NCI-H2029 treated with DMSO at 0.1 percent for 48 hours (cell line): ENCODE data around the gene KMT2D.

ENCODE experiments used
- DNase-seq: peaks from one replicate; lab custom pipeline; 2025; lab: John Stamatoyannopoulos, UW

Gene KMT2D

DNA sequence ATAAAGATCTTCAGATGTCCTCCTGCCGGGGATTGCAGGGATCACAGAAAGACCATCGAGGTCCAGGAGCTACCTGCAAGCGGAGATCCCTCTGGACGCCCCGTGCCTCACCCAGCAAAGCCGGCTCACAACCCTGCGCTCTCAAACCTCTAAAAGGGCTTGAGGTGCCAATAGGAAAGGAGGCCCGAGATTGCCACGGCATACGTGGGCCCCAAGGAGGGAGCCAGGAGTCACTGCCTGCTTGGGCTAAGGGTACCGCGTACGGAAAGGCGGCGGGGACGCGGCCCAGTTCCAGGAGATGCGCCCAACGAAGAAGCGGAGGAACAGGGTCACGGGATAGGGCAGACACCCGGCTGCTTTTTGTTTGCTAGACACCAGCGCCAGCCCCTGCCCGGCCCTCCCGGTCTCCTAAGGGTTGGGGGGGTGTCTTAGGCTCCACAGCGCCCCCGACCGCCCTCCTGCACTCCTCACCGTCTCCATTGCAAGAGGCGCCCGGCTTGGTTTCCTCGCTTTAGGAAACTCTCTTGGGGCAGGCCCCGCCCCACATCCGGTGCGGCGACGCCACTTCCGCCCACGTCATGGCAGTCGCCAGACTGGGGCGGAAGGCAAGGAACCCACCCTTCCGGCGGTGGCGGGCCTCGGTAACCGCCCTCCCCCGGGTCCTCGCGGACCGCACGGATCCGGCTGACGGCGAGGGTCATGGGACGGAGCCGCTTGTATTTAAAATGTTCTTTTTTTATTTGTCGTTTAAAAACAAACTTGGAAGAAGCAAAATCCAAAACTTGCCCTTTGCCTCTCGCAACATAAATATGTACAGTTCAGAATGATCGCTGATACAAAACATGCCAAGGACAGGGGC lies 42.1 kb downstream of the KMT2D start, which contains the start of gene PRKAG1:
PRKAG1 (minus strand) TSS at position 516 of the 859 bp plus-strand sequence; CDS start at position 480, 36 bp downstream.
- peak; percentile 59 for DNase-seq

DNA sequence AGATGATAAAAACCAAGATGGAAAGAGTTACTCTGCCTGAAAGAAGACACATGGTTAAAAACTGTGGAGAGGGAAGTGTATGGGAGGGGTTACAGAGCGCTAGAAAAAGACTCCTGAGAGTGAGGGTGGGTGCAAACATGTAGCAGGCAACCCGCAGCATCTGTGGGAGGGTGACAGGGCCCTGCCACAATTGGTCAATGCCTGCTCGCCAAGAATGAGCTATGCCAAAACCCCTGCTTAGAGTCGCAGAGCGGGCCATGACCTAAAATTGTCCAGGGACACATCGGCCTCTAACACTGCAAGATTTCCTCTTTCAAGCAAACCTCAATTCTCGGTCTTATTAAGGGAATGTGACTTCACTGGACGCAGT lies 42.7 kb downstream of the KMT2D start:
- DNase-seq, result no peak

DNA sequence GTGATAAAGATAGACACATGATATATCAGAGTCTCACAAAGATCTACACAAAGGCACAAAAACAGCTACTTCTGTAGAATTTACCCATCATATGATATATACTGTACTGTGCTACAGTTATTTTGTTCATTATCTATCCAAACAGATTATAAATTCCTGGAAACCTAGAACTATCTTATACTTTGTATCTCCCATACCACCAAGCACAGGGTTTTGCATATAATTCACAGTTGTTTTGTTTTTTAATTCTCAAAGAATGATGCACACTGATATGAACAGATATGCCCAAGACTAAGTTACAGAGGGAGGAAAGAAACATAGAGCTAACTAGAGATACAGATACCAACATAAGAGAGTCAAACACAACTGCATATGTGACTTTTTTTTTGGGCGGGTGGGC lies 45.4 kb downstream of the KMT2D start:
- no peak for DNase-seq

DNA sequence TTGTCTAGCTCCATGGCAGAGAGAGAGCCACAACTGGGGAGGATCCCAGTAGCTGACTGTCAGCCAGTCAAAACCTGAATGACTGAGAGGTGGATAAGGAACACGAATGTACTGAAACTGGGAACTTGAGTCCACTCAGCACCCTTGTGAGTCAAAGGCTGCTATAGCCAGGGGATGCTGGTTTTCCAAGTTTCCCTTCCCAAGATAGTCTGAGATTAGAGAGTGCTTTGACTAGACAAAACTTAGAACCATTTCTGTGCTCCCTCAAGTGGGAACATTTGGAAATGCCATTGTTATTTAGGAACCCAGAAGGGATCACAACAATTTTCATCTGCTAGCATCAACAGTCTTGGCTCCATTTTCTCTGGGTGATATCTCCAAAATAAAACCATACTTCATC lies 46.0 kb downstream of the KMT2D start:
- no peak for DNase-seq

DNA sequence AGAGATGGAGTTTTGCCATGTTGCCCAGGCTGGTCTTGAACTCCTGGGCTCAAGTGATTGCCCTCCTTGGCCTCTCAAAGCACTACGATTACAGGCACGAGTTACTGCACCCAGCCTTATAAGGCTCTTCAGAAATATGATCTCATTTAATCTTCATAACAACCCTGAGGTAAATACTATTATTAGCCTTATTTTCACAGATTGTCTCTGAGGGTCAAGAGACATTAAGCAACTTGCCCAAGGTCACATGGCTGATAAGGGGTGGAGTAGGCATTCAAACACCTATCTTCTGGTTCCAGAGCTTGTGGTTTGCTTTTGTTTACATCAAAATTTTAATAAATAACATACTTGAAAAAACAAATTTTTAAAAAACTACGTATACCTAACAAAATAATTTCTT lies 47.2 kb downstream of the KMT2D start:
- no peak for DNase-seq

DNA sequence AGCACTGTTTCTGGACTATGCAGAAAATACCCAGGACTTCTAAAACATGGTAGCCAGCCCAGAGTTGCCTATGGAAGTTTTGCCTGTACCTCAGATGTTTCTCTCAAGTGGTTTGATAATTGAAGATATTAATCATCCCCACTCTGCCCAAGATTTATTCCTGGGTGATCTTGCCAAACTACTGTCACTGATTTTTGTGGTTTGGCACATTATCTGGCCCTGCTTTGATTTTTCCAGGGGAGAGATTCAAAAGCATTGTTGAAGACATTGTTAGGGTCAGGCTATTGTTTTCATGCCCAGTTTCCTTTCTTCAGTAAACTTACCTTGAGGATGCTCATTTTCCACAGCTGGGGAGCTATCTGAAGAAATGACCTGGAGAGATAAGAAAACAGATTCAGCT lies 47.9 kb downstream of the KMT2D start:
- no peak for DNase-seq
